HCT116 (cell line): ENCODE measurements around the gene BEND7. TPM values are rescaled to one million over a fixed set of nuclear protein-coding genes. Genes with fewer than 3 reads are reported as not detected.

Experiments
- ATAC-seq: fragments of 200-7000 bp; cut with Tn5 transposase; 2 replicates; pipeline ENCODE4 v1.9.1; 2020; ENCODE audit warnings: mild to moderate bottlenecking, moderate library complexity
- BruUV-seq: library from RNA; stranded (reverse); fragments of 400-500 nt; replicated peaks from 2 replicates; lab custom pipeline; 2021; lab: Mats Ljungman, UMichigan
- CTCF ChIA-PET: fragments of 300-600 bp; sonication (Branson Sonifier 250); formaldehyde crosslinking; loops from one replicate; lab custom pipeline; 2021; ENCODE audit warnings: antibody characterized with exemption; lab: Charles Lee
- POLR2A ChIA-PET: fragments of 300-600, 350-600 bp; sonication (Branson Sonifier 250); formaldehyde crosslinking; loops from one replicate; lab custom pipeline; 2021; ENCODE audit warnings: antibody characterized with exemption; lab: Charles Lee
- RAD21 ChIA-PET, 2 experiments: fragments of 300-600 bp; sonication (Branson Sonifier 250); formaldehyde crosslinking; loops; one replicate each; lab custom pipeline; 2023; ENCODE audit warnings: low total read pairs in 2 of 2; ENCODE audit not compliant: uncharacterized antibody in 2 of 2, unreplicated experiment in 2 of 2, low non-redundant PET in 1 of 2; lab: Charles Lee
- DNase-seq: peaks from one replicate; pipeline ENCODE4 v3.0.0-alpha.2; 2010; ENCODE audit warnings: low read depth, low spot score
- H2AFZ ChIP-seq: fragments of 200-600 bp; shearing (Covaris generic), sonication (generic); 2 replicates; pipeline ENCODE4 v1.6.1; 2017; ENCODE audit warnings: low read depth, mixed run types, mixed read lengths, antibody characterized with exemption, low read length; ENCODE audit not compliant: poor library complexity, severe bottlenecking
- H3K27ac ChIP-seq: 2 replicates; pipeline ENCODE4 v1.5.1; 2012; ENCODE audit warnings: low read depth, low read length
- H3K27me3 ChIP-seq: fragments of 200-600 bp; sonication (generic); 2 replicates; pipeline ENCODE4 v1.6.1; 2016; ENCODE audit warnings: mixed run types, low read length, mixed read lengths; ENCODE audit not compliant: insufficient read depth
- H3K36me3 ChIP-seq, 2 experiments: fragments of 200-500 bp in 1 of 2; fragments of 200-600 bp in 1 of 2; sonication (Bioruptor generic) in 1 of 2; sonication (generic) in 1 of 2; 2 replicates each; pipeline versions ENCODE4 v1.5.1 to v1.6.1; 2014 to 2016; ENCODE audit warnings: low read length in 2 of 2, inconsistent platforms in 1 of 2, mixed read lengths in 1 of 2, mixed run types in 1 of 2; ENCODE audit not compliant: insufficient read depth in 2 of 2, control insufficient read depth in 1 of 2
- H3K4me1 ChIP-seq, 2 experiments: fragments of 200-600 bp in 1 of 2; sonication (generic) in 1 of 2; 2 replicates each; pipeline versions ENCODE4 v1.5.1 to v1.6.1; 2012 to 2017; ENCODE audit warnings: low read length in 2 of 2, inconsistent platforms in 1 of 2, mild to moderate bottlenecking in 1 of 2, mixed read lengths in 1 of 2, mixed run types in 1 of 2, moderate library complexity in 1 of 2; ENCODE audit not compliant: insufficient read depth in 2 of 2, control insufficient read depth in 1 of 2
- H3K4me2 ChIP-seq: fragments of 200-600 bp; sonication (generic); 2 replicates; pipeline ENCODE4 v1.6.1; 2017; ENCODE audit warnings: mixed run types, low read length, mixed read lengths
- H3K4me3 ChIP-seq, 2 experiments: fragments of 200-600 bp in 1 of 2; sonication (generic) in 1 of 2; replicated peaks in 1 of 2; 2 replicates each; pipeline ENCODE4 v1.5.1; 2011 to 2016; ENCODE audit warnings: low read length in 2 of 2, control low read depth in 1 of 2, low read depth in 1 of 2, mild to moderate bottlenecking in 1 of 2, mixed read lengths in 1 of 2, mixed run types in 1 of 2
- H3K79me2 ChIP-seq: fragments of 200-600 bp; sonication (generic); 2 replicates; pipeline ENCODE4 v1.6.1; 2017; ENCODE audit warnings: mild to moderate bottlenecking, mixed run types, low read length, moderate library complexity, mixed read lengths; ENCODE audit not compliant: insufficient read depth
- H3K9ac ChIP-seq: fragments of 200-600 bp; sonication (generic); 2 replicates; pipeline ENCODE4 v1.6.1; 2016; ENCODE audit warnings: low read length, mixed read lengths
- H3K9me2 ChIP-seq: fragments of 200-600 bp; sonication (generic), shearing (Covaris generic); 2 replicates; pipeline ENCODE4 v1.6.1; 2017; ENCODE audit warnings: mixed run types, mild to moderate bottlenecking, moderate library complexity; ENCODE audit not compliant: insufficient read depth
- H3K9me3 ChIP-seq, 2 experiments: fragments of 200-500 bp in 1 of 2; fragments of 200-600 bp in 1 of 2; sonication (Bioruptor generic) in 1 of 2; sonication (generic) in 1 of 2; 2 replicates each; pipeline ENCODE4 v1.6.1; 2014 to 2017; ENCODE audit warnings: low read length in 2 of 2, mixed read lengths in 2 of 2, inconsistent platforms in 1 of 2, low read depth in 1 of 2, mild to moderate bottlenecking in 1 of 2, mixed run types in 1 of 2, moderate library complexity in 1 of 2; ENCODE audit not compliant: control insufficient read depth in 1 of 2, insufficient read depth in 1 of 2
- H4K20me1 ChIP-seq: fragments of 200-600 bp; sonication (generic), shearing (Covaris generic); 2 replicates; pipeline ENCODE4 v1.6.1; 2017; ENCODE audit warnings: mixed run types, mild to moderate bottlenecking, moderate library complexity; ENCODE audit not compliant: insufficient read depth
- CBX3 ChIP-seq: IDR thresholded peaks from 2 replicates; pipeline ENCODE4 v1.6.1; 2012; ENCODE audit warnings: low read depth
- CEBPB ChIP-seq: IDR thresholded peaks from 2 replicates; pipeline ENCODE4 v1.6.1; 2012; ENCODE audit warnings: low read depth
- EZH2 ChIP-seq: fragments of 200-600 bp; sonication (generic); IDR thresholded peaks from 2 replicates; pipeline ENCODE4 v1.6.1; 2017; ENCODE audit warnings: antibody characterized with exemption, mixed run types
- EZH2phosphoT487 ChIP-seq: fragments of 200-600 bp; IDR thresholded peaks from 2 replicates; pipeline ENCODE4 v1.6.1; 2018; ENCODE audit warnings: antibody characterized with exemption, borderline replicate concordance
- POLR2AphosphoS5 ChIP-seq: IDR thresholded peaks from 2 replicates; pipeline ENCODE4 v1.6.1; 2011; ENCODE audit warnings: mild to moderate bottlenecking, low read depth, low read length, moderate library complexity
- SIN3A ChIP-seq: IDR thresholded peaks from 2 replicates; pipeline ENCODE4 v1.6.1; 2012; ENCODE audit warnings: low read depth
- SP1 ChIP-seq: IDR thresholded peaks from 2 replicates; pipeline ENCODE4 v1.6.1; 2012; ENCODE audit warnings: low read depth
- TCF7L2 ChIP-seq: IDR thresholded peaks from 2 replicates; pipeline ENCODE4 v1.7.0; 2011; ENCODE audit warnings: borderline replicate concordance, inconsistent platforms; ENCODE audit not compliant: insufficient read depth, insufficient read length; ENCODE audit errors: extremely low read depth
- YY1 ChIP-seq: IDR thresholded peaks from 2 replicates; pipeline ENCODE4 v1.6.1; 2011; ENCODE audit warnings: low read length, low read depth, moderate library complexity, mild to moderate bottlenecking; ENCODE audit not compliant: insufficient replicate concordance; ENCODE audit errors: extremely low read depth
- ZBTB33 ChIP-seq: IDR thresholded peaks from 2 replicates; pipeline ENCODE4 v1.6.1; 2011; ENCODE audit warnings: mild to moderate bottlenecking, low read length, moderate library complexity; ENCODE audit not compliant: insufficient replicate concordance; ENCODE audit errors: extremely low read depth
- ZFX ChIP-seq: fragments of 450-650 bp; IDR thresholded peaks from 2 replicates; pipeline ENCODE4 v1.6.1; 2017
- intact Hi-C: fragments of 100-400 bp; cut with micrococcal nuclease; formaldehyde crosslinking; loops from 2 replicates; pipeline ENCODE4 v1.10.0; 2022
- total RNA-seq: library from RNA; stranded (reverse); gene quantifications from one replicate; pipeline ENCODE4 v1.2.1, GENCODE V29; 2021; ENCODE audit not compliant: unreplicated experiment
- TF ChIP-seq, protein P1 (sequence below): IDR thresholded peaks from 2 replicates; pipeline ENCODE4 v1.6.1; 2012
- TF ChIP-seq, protein P2 (sequence below): IDR thresholded peaks from 2 replicates; pipeline ENCODE4 v1.6.1; 2012

The BEND7 gene
- total RNA-seq, 1 experiment from 2014 or later: 13.8 TPM

DNA sequence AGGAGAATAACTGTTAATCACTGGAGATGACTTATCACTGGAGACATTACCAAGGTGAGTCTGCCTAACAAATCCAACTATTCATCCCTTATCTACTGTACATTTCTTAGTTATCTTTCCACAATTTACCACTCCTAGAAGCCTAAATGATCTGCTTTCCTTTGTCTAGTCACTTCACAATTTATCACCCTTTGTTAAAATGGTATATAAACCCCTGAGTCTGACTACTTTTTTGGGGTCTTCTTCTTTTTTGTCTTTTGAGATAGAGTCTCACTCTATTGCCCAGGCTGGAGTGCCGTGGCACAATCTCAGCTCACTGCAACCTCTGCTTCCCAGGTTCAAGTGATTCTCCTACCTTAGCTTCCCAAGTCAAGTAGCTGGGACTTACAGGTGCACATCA is 114.7 kb downstream of the BEND7 start (continued):
- TF ChIP-seq POLR2AphosphoS5 (no peak), CEBPB (no peak), YY1 (no peak), EZH2 (no peak), TCF7L2 (no peak), SIN3A (no peak)
- TF ChIP-seq, protein P1, sequence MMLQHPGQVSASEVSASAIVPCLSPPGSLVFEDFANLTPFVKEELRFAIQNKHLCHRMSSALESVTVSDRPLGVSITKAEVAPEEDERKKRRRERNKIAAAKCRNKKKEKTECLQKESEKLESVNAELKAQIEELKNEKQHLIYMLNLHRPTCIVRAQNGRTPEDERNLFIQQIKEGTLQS: no peak

- no peaks in the 10 kb centered on the region for H3K9me2 ChIP-seq
- BruUV-seq: no TSS peak
- no peaks in the 10 kb centered on the region for H3K4me1 ChIP-seq
- no peak for ATAC-seq
- CTCF ChIA-PET: interaction anchor here (0.6 kb wide), 1 partner anchor 9 kb away, joined by 3 read pairs; no protein-coding TSS in a partner anchor
- H2AFZ ChIP-seq: no peak overlapping the region
- intact Hi-C loops: no loop called here
- H3K9me3 ChIP-seq: no peaks in the 10 kb centered on the region
- no peaks in the 10 kb centered on the region for H3K79me2 ChIP-seq
- H3K4me3 ChIP-seq: no peak overlapping the region
- no peaks in the 10 kb centered on the region for H4K20me1 ChIP-seq
- H3K27me3 ChIP-seq: no peaks in the 10 kb centered on the region
- TF ChIP-seq ZFX (no peak), TCF7L2 (no peak), EZH2phosphoT487 (no peak), ZBTB33 (no peak), EZH2 (no peak), POLR2AphosphoS5 (no peak), CBX3 (no peak), SP1 (no peak)
- TF ChIP-seq, protein P1: no peak
- TF ChIP-seq, protein P2, sequence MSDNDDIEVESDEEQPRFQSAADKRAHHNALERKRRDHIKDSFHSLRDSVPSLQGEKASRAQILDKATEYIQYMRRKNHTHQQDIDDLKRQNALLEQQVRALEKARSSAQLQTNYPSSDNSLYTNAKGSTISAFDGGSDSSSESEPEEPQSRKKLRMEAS: no peak
- TF ChIP-seq, all 23 proteins: peak for 0
- RAD21 ChIA-PET: no interaction called here
- H3K4me2 ChIP-seq: no peak overlapping the region
- H3K9ac ChIP-seq: no peak overlapping the region
- no peaks in the 10 kb centered on the region for H3K36me3 ChIP-seq
- POLR2A ChIA-PET: no interaction called here
- H3K27ac ChIP-seq: no peak overlapping the region
- no peak for DNase-seq
Measured at GRCh38 chr10:13412894-13413293, 115.9 kb downstream of the BEND7 start.
